Measurements from ENCODE around the gene FRMD4A.

Gene FRMD4A

DNA sequence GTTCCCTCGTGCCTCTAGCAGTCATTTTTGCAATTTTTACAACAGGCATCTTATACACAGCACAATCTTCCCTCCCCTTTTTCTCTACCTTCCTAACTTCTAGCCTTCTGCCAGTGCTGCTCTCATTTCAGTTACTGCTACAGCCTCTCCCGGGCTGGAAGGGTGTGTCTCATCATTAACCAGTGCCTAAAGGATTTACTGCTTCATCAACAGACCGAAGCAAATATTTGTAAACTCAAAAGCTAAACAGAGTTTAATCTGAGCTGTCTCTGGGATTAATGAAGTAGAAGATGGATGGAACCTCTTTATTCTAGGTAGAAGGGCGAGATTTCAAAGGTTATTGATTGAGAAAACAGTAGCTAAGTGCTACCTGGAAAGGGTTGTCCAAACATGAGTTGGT, 649.6 kb downstream of the FRMD4A start:
- no peak for DNase-seq

DNA sequence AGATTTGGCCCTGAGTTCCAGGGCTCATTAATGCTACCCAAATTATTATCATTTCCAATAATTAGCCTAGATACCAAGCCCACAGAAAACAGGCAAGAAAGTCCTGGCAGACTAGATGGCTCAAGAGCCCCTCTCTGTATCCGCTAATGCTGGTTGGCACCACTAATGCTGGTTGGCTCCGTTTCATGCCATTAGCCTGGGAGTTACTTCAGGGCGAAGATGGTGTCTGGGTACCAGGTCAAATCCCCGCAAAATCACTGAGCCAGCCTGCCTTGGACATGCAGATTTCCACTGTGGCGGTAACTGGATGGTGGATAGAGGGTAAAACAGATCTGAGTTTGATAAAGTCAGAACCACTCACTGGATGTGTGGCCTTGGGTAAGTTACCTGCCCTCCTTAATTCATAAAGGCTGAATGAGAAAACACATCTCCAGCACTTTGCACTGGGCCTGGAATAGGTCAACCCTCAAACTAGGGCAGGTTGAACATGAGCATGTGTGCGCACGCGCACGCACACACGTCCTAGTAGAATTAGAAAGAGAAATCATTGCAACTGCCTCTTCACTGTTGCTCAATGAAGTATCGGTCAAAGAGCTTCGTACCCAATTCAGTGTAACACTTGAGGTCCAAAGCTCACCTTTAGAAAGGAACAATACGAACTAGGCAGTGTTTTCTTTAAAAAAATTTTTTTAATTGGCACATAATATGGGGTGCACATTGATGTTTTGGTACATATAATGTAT, 652.5 kb downstream of the FRMD4A start:
- no peak for DNase-seq

DNA sequence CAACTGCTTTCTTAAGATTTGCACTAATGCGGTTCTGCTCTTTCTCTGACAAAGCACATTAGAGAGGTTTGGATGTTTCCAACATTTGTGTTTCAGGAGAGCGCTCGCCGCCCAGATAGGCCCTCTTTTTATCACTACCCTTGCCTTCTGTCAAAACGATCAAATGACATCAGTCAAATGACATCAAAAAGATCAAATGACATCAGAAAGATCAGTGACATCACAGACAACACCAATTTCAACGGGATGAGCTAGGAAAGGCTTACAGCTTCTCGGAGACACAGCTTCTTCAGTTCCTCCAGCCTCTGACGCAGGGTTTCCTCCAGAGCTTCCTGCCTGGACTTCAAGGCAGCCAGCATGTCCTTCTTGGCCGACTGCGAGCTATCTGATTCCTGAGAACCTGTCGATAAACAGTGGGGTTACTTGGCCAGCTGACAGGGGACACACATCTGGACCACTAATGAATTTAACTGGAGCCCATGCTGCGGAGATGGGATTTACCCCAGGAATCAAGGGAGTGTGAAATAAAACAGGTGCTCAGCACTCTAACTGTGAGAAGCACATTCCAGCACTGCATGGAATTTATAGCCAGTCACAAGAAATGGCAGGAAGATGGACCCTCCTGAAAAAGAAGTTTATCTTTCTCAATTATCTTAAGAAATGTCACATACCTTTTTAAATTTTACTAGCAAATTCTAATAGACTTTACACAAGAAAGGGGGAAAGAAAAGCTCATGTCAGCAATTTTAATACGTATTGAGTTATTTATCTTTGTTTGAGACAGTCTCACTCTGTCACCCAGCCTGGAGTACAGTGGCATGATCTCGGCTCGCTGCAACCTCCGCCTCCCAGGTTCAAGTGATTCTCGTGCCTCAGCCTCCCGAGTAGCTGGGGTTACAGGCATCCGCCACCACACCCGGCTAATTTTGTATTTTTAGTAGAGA, 655.8 kb downstream of the FRMD4A start:
- DNase-seq: no peak

GRCh38 chr10:13673156-13673555, 657.6 kb downstream of the FRMD4A start:
- DNase-seq: peak; percentile 61

GRCh38 chr10:13672548-13672947, 658.2 kb downstream of the FRMD4A start:
- no peak for DNase-seq

DNA sequence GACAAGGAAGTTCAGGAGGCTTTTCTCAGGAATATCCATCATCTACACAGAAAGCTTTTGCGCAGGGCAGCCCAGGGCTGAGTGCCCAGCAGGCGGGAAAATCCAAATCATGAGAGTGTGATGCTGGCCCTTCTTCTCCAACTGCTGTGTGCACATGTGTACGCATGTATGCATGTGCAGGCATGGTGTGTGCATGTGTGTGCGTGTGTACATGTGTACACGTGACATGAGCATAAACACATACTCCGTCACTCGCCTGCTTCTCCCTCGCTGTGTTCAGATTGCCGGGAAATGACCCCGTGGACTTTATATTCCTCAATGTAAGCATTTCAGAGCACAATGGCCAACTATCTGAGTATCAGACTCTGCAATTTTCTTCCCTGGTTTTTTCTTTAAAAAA, 658.8 kb downstream of the FRMD4A start:
- DNase-seq: no peak

- no peak for DNase-seq
Measured at GRCh38 chr10:13670311-13670710, 660.4 kb downstream of the FRMD4A start.

DNA sequence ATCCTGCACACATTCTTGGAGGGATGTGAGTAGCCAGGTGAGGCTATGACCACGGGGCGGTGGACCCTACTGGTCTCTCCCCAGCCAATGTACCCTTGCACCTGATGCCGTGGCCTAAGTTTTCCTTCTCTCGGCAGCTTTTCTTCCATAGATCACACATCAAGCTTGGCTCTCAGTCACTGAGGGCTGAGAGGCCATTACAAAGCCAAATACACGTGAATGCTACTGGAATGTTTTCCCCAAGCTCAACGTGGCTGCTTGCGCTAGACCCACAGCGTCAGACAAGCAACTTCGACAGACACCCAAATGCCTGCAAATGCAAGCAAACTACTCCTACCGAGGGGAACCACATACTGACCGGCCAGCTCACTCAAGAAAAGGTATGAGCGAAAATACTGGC, 660.8 kb downstream of the FRMD4A start:
- DNase-seq: no peak

- DNase-seq: no peak
Measured at GRCh38 chr10:13669182-13669855, 661.4 kb downstream of the FRMD4A start.

DNA sequence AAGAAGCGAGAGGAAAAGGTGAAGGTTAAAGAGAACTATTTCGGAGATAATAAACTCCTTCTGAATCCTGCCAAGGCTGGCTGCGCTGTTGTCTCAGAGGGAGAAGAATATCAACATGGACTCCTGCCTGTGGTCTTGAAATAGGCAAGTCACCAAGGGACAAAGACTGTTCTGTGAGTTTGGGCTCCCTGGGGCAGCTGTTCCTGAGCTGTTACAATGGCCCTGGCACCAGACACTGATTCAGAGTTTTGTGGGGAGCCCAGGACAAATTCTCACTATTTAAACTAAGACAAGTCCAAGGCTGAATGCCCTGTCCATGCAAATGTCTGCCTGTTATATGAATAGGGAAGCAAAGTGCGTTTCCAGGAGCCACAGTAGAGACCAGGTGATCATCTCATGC, 662.6 kb downstream of the FRMD4A start:
- no peak for DNase-seq

DNA sequence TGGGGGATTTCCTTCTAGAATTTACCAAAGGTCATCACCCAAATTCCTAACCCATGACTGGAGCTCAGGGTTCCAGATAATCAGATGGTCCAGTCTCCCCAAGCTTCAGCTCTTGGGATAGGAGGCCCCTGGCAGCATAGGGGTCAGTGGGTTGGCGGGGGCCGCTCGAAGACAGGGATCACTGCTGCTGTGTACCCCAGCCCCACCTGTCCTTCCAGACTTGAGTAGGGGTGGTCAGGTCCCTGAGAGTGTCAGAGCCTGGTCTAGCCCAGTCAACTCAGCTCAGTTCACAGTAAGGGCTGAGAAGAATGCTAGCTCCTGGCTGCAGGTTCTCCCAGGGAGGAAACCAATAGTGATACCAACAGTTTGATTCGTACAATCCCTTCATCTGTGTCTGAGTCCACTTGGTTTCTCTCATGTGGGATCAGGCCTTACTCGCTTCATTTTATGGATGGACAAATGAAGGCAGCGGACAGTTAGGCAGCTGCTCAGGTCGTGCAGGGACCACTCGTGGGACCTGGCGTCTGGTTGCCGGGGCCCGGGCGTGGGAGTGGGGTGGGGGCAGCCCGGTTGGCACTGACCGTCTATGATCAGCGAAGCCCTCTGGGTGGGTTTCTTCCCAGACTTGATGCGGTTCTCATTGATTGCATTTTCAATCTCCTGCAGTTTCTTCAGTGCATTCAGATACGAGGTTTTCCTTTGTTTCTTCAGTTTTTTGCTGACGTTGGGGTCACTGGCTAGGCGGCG, 665.0 kb downstream of the FRMD4A start:
- DNase-seq: no peak

GRCh38 chr10:13661256-13661655, 669.5 kb downstream of the FRMD4A start:
- DNase-seq: no peak

GRCh38 chr10:13660551-13660920, 670.2 kb downstream of the FRMD4A start:
- DNase-seq: peak; percentile 64

DNA sequence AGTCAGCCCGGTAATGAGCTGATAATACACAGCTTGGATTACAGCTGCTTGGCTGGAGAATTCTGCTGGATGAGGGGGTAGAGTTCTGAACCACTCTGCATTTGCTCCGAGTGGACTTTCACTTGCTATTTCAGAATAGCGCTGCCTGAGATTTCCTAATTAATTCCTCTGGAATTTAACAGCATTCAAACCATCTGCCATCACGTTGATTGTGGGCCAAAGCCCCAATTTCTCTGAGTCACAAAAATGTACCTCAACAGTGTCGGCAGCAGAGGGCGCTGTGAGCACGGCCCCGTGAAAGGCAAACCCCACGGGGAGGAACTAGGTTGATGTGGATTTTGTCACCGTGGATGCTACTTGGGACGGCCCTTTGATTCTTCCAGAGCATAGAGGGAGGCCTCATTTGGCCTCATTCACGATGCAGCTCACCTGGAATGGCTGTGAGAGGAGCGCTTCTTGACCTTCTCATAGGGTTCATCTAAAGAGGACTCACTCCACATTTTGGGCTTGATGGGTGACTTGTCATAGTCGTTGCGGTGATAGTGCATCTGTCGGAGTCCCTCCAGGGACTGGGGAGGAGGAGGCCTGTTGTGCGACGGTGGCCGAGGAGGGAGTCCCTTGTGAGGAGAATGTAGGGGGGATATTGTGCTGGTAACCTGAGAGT, 670.7 kb downstream of the FRMD4A start:
- peak; percentile 73 for DNase-seq

- no peak for DNase-seq
Measured at GRCh38 chr10:13658871-13659685, 671.6 kb downstream of the FRMD4A start.

DNA sequence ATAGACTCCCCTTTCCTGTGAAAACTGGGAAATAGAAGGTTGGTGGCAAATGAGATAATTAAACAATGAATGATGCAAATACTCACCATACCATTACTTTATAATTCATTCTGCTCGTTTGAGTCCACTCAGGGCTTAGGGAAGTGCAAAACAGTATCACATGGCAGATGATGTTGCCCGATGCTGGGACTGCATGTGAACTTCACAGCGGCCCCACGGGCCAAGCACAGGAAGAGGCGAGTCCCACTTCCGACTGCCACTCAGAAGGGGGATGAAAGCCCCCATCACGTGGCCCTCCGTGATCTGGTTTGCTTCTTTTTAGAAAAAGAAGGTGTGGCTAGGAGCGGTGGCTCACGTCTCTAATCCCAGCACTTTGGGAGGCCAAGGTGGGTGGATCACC, 672.5 kb downstream of the FRMD4A start:
- DNase-seq: no peak

DNA sequence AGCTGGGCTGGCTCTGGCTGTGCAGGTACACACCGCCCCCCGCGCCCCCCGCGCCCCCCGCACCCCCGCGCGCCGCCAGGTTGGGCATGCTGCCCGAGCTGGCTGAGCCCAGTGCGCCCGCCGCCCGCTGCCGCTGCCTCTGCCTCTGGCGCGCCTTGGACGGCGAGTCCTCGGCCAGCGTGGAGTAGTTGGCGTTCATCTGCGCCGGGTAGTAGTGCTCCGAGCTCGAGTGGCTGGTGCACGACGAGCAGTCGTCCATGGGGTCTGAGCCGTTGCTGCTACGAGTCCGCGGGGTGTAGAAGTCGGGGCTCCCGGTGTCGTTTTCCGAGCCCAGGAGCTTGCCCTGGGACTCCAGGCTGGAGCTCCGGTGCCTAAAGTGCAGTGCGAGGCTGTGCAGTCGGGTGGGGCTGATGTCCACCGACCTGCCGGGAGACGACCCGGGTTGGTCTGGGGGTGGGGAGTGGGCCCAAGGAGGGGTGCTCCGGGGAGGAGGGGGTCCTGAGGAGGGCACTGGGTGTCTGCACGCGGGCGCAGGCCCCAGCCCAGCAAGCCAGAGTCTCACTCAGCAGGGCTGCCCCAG, 673.5 kb downstream of the FRMD4A start:
- no peak for DNase-seq

DNA sequence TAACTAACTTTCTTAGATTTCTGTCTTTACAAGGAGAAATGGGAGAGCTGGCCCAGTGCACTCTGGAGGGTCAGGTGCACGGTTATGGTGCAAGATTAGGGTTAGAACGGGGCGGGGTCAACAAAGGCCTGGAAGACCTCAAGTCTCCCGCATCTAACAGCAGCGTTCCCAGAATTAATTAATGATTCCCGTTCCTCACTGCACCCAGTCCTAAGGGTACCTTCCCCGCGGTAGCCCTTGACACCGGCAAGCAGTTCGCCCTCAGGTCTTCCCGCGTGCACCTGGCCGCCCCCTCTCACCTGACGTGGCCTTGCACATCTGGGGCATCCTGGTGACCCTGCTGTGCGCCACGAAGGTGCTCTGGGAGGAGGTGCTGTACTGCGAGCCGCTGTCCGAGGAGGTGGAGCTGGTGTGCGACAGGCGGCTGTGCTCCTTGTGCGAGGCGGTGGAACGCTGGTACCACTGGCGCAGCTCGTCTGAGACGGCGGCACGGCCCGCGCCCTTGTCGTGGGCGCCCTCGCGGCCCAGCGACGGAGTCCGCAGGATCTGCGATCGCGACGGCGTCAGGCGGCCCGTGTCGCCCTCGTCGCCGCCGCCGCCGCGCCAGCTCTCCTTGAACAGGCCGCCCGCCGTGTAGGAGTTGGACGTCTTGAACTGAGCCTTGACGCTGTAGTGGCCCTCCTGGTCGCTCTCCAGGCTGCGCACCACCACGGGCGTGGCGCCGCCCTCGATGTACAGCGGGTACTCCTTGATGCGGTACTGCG, 674.2 kb downstream of the FRMD4A start:
- no peak for DNase-seq

GRCh38 chr10:13654846-13655245, 675.9 kb downstream of the FRMD4A start:
- DNase-seq: no peak

Measured in fibroblast of upper back skin (primary cell).